Neuronal stem cell (in vitro differentiated cells): Measurements from ENCODE around the gene CD44.

Source experiments
- DNase-seq: peaks from one replicate; pipeline ENCODE4 v3.0.0-alpha.2; 2013; ENCODE audit warnings: low spot score
- H2AFZ ChIP-seq: one replicate; pipeline ENCODE4 v1.6.1; 2013; ENCODE audit warnings: mild to moderate bottlenecking, low read length, inconsistent platforms
- H2AK5ac ChIP-seq: 2 replicates; pipeline ENCODE4 v1.6.1; 2013; ENCODE audit warnings: low read depth, mild to moderate bottlenecking, inconsistent platforms, low read length, moderate library complexity, mixed read lengths
- H2BK120ac ChIP-seq: 2 replicates; pipeline ENCODE4 v1.6.1; 2013; ENCODE audit warnings: low read depth, mild to moderate bottlenecking, inconsistent platforms, low read length, moderate library complexity, mixed read lengths
- H2BK12ac ChIP-seq: one replicate; pipeline ENCODE4 v1.6.1; 2013; ENCODE audit warnings: low read length, inconsistent platforms
- H2BK15ac ChIP-seq: 2 replicates; pipeline ENCODE4 v1.6.1; 2013; ENCODE audit warnings: mild to moderate bottlenecking, low read length, inconsistent platforms, mixed read lengths
- H2BK5ac ChIP-seq: one replicate; pipeline ENCODE4 v1.6.1; 2013; ENCODE audit warnings: inconsistent platforms, mild to moderate bottlenecking, low read length, moderate library complexity
- H3K14ac ChIP-seq: one replicate; pipeline ENCODE4 v1.6.1; 2013; ENCODE audit warnings: low read length, inconsistent platforms
- H3K18ac ChIP-seq: 2 replicates; pipeline ENCODE4 v1.6.1; 2013; ENCODE audit warnings: low read length, inconsistent platforms
- H3K23ac ChIP-seq: 2 replicates; pipeline ENCODE4 v1.6.1; 2013; ENCODE audit warnings: low read depth, mild to moderate bottlenecking, mixed read lengths, low read length, inconsistent platforms; ENCODE audit not compliant: poor library complexity
- H3K27ac ChIP-seq: replicated peaks from 3 replicates; pipeline ENCODE4 v1.5.1; 2013; ENCODE audit warnings: low read length, inconsistent platforms
- H3K27me3 ChIP-seq, 3 experiments: 2 replicates each; pipeline ENCODE4 v1.6.1; 2013; ENCODE audit warnings: low read length in 3 of 3, mild to moderate bottlenecking in 2 of 3, inconsistent platforms in 1 of 3, low read depth in 1 of 3, mixed read lengths in 1 of 3, moderate library complexity in 1 of 3; ENCODE audit not compliant: control insufficient read depth in 3 of 3, insufficient read depth in 3 of 3
- H3K36me3 ChIP-seq, 2 donors: replicated peaks in 1 of 2; 2 replicates each; pipeline ENCODE4 v1.6.1; 2013; ENCODE audit warnings: low read length in 2 of 2; ENCODE audit not compliant: control insufficient read depth in 2 of 2, insufficient read depth in 2 of 2
- H3K4ac ChIP-seq: 2 replicates; pipeline ENCODE4 v1.6.1; 2013; ENCODE audit warnings: inconsistent platforms, mild to moderate bottlenecking, low read length, moderate library complexity
- H3K4me1 ChIP-seq, 2 donors: 1 replicate in 1 of 2; 2 replicates in 1 of 2; pipeline ENCODE4 v1.6.1; 2013; ENCODE audit warnings: low read length in 2 of 2, low read depth in 1 of 2; ENCODE audit not compliant: control insufficient read depth in 2 of 2, insufficient read depth in 1 of 2
- H3K4me2 ChIP-seq: one replicate; pipeline ENCODE4 v1.6.1; 2013; ENCODE audit warnings: mild to moderate bottlenecking, low read length, inconsistent platforms; ENCODE audit not compliant: insufficient read depth, poor library complexity, severe bottlenecking
- H3K4me3 ChIP-seq, 2 donors: 2 replicates each; pipeline ENCODE4 v1.5.1; 2013; ENCODE audit warnings: low read length in 2 of 2, mild to moderate bottlenecking in 2 of 2, inconsistent platforms in 1 of 2, moderate library complexity in 1 of 2
- H3K79me1 ChIP-seq: one replicate; pipeline ENCODE4 v1.6.1; 2013; ENCODE audit warnings: low read depth, mild to moderate bottlenecking, inconsistent platforms, low read length, moderate library complexity
- H3K9ac ChIP-seq: one replicate; pipeline ENCODE4 v1.6.1; 2013; ENCODE audit warnings: mild to moderate bottlenecking, low read depth, low read length, inconsistent platforms; ENCODE audit not compliant: poor library complexity
- H3K9me3 ChIP-seq, 2 donors: replicated peaks in 1 of 2; 2 replicates each; pipeline versions ENCODE3 to v1.6.1; 2013; ENCODE audit warnings: low read length in 2 of 2, mild to moderate bottlenecking in 2 of 2, inconsistent platforms in 1 of 2, low read depth in 1 of 2, mixed read lengths in 1 of 2, moderate library complexity in 1 of 2; ENCODE audit not compliant: control insufficient read depth in 2 of 2, insufficient read depth in 1 of 2
- H4K8ac ChIP-seq: one replicate; pipeline ENCODE4 v1.6.1; 2013; ENCODE audit warnings: low read depth, mild to moderate bottlenecking, inconsistent platforms, low read length, moderate library complexity
- H4K91ac ChIP-seq: one replicate; pipeline ENCODE4 v1.6.1; 2013; ENCODE audit warnings: low read length, low read depth, mild to moderate bottlenecking, inconsistent platforms; ENCODE audit not compliant: poor library complexity
- WGBS, 2 donors: extraction: QIAGEN DNeasy Blood & Tissue Kit; methylation state at CpG; one replicate each; pipeline ENCODE4 v1.1.7; 2013; ENCODE audit warnings: missing lambda C conversion rate in 2 of 2, mixed read lengths in 1 of 2; ENCODE audit not compliant: insufficient read length in 2 of 2, insufficient replicate concordance in 1 of 2; ENCODE audit errors: extremely low coverage in 2 of 2; 5-methylcytosine and 5-hydroxymethylcytosine counted together

The CD44 gene

GRCh38 chr11:35267504-35267903, 128.5 kb downstream of the CD44 start:
- no peak overlapping the region for H4K8ac ChIP-seq
- no peaks in the 10 kb centered on the region for H3K36me3 ChIP-seq
- no peak overlapping the region for H3K27ac ChIP-seq
- H3K14ac ChIP-seq, result no peak overlapping the region
- no peak overlapping the region for H3K4ac ChIP-seq
- DNase-seq, result no peak
- no peaks in the 10 kb centered on the region for H3K4me1 ChIP-seq
- H3K27me3 ChIP-seq, result no peaks in the 10 kb centered on the region
- no peak overlapping the region for H3K9ac ChIP-seq
- H2BK120ac ChIP-seq, result no peak overlapping the region
- no CpG with 5 or more reads among the region's 2 CpGs for WGBS, 2 donors
- H3K4me2 ChIP-seq, result no peak overlapping the region
- H3K18ac ChIP-seq, result no peak overlapping the region
- H3K79me1 ChIP-seq, result no peaks in the 10 kb centered on the region
- no peak overlapping the region for H3K23ac ChIP-seq
- H2BK5ac ChIP-seq, result no peak overlapping the region
- no peak overlapping the region for H2AK5ac ChIP-seq
- no peak overlapping the region for H2AFZ ChIP-seq
- no peak overlapping the region for H2BK12ac ChIP-seq
- H3K4me3 ChIP-seq, result no peak overlapping the region
- H4K91ac ChIP-seq, result no peak overlapping the region
- H2BK15ac ChIP-seq, result no peak overlapping the region
- H3K9me3 ChIP-seq, result no peaks in the 10 kb centered on the region

- no peak overlapping the region for H3K9ac ChIP-seq
- no peak overlapping the region for H3K4ac ChIP-seq
- no peaks in the 10 kb centered on the region for H3K9me3 ChIP-seq
- no peaks in the 10 kb centered on the region for H3K79me1 ChIP-seq
- no peak overlapping the region for H3K23ac ChIP-seq
- no peaks in the 10 kb centered on the region for H3K27me3 ChIP-seq
- H3K36me3 ChIP-seq, result no peaks in the 10 kb centered on the region
- no peak overlapping the region for H4K91ac ChIP-seq
- H3K4me1 ChIP-seq, result no peaks in the 10 kb centered on the region
- no peak overlapping the region for H2AFZ ChIP-seq
- WGBS, 2 donors, result no CpG with 5 or more reads among the region's 1 CpG
- H4K8ac ChIP-seq, result no peak overlapping the region
- no peak overlapping the region for H2BK12ac ChIP-seq
- DNase-seq, result no peak
- no peak overlapping the region for H3K4me2 ChIP-seq
- no peak overlapping the region for H2AK5ac ChIP-seq
- H3K27ac ChIP-seq, result no peak overlapping the region
- no peak overlapping the region for H3K18ac ChIP-seq
- no peak overlapping the region for H2BK5ac ChIP-seq
- H2BK120ac ChIP-seq, result no peak overlapping the region
- H3K14ac ChIP-seq, result no peak overlapping the region
- no peak overlapping the region for H2BK15ac ChIP-seq
- H3K4me3 ChIP-seq, result no peak overlapping the region
Observed at GRCh38 chr11:35270342-35270741, 131.4 kb downstream of the CD44 start.

DNA sequence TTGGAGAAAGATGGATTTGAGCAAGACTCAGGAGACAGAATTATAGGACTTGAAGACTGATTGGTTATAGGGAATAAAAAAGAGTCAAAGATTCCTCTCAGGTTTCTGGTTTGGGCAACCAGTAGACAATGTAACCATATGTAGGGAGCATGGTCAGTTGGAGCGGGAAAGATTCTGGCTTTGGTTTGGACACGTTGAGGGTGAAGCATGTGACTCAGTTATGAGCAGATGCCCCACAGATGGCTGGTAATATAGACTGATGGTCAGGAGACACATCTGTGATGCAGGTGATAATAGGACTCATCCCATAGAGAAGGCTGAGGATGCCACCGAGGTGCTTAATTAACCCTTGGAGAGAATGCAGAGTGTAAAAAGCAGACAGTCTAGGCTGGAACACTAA, 132.1 kb downstream of the CD44 start:
- H2BK120ac ChIP-seq, result no peak overlapping the region
- H3K79me1 ChIP-seq, result no peaks in the 10 kb centered on the region
- H3K4me2 ChIP-seq, result no peak overlapping the region
- H3K27me3 ChIP-seq, result no peaks in the 10 kb centered on the region
- H3K23ac ChIP-seq, result no peak overlapping the region
- H2BK5ac ChIP-seq, result no peak overlapping the region
- no peaks in the 10 kb centered on the region for H3K9me3 ChIP-seq
- DNase-seq, result no peak
- H3K27ac ChIP-seq, result no peak overlapping the region
- no peak overlapping the region for H3K4me3 ChIP-seq
- H3K4me1 ChIP-seq, result no peaks in the 10 kb centered on the region
- WGBS, 2 donors, result no CpG with 5 or more reads among the region's 3 CpGs
- H2AK5ac ChIP-seq, result no peak overlapping the region
- no peak overlapping the region for H2AFZ ChIP-seq
- no peaks in the 10 kb centered on the region for H3K36me3 ChIP-seq
- no peak overlapping the region for H3K14ac ChIP-seq
- H2BK15ac ChIP-seq, result no peak overlapping the region
- H3K18ac ChIP-seq, result no peak overlapping the region
- H3K9ac ChIP-seq, result no peak overlapping the region
- peak overlapping the region; percentile 44 for H4K8ac ChIP-seq
- no peak overlapping the region for H3K4ac ChIP-seq
- no peak overlapping the region for H2BK12ac ChIP-seq
- H4K91ac ChIP-seq, result no peak overlapping the region

- Histone ChIP-seq H3K18ac (no peak overlapping the region), H3K14ac (no peak overlapping the region), H4K91ac (no peak overlapping the region), H4K8ac (no peak overlapping the region), H3K27me3 (no peaks in the 10 kb centered on the region), H3K4ac (no peak overlapping the region), H3K4me1 (no peaks in the 10 kb centered on the region), H2AK5ac (no peak overlapping the region), H3K4me2 (no peak overlapping the region), H2BK15ac (no peak overlapping the region), H2BK12ac (no peak overlapping the region), H2AFZ (no peak overlapping the region), H3K79me1 (no peaks in the 10 kb centered on the region), H2BK5ac (no peak overlapping the region), H3K9me3 (no peaks in the 10 kb centered on the region), H3K9ac (no peak overlapping the region), H3K36me3 (no peaks in the 10 kb centered on the region), H3K23ac (no peak overlapping the region), H3K27ac (no peak overlapping the region), H2BK120ac (no peak overlapping the region), H3K4me3 (no peak overlapping the region)
- no CpG with 5 or more reads among the region's 5 CpGs for WGBS, 2 donors
- DNase-seq, result no peak
Observed at GRCh38 chr11:35272391-35272902, 133.5 kb downstream of the CD44 start.
